Breast epithelium (tissue), 4 donors: ENCODE measurements around the gene TRIM26. TPM values are rescaled to one million over a fixed set of nuclear protein-coding genes. Genes with fewer than 3 reads are reported as not detected.
"Not testable (repeated sequence)": the region's sequence is repeated elsewhere in the genome, so short reads cannot be mapped to it uniquely, and the experiment has no call there.

Experiments
- DNase-seq, 2 donors: peaks; one replicate each; pipeline ENCODE4 v3.0.0-alpha.2; 2019; ENCODE audit warnings: low spot score in 2 of 2
- H3K27ac ChIP-seq, 2 donors: fragments of 200-600 bp; sonication (generic) in 1 of 2; one replicate each; pipeline ENCODE4 v1.5.1; 2016 to 2019; ENCODE audit warnings: mild to moderate bottlenecking in 1 of 2
- H3K27me3 ChIP-seq, 2 donors: fragments of 200-600 bp; sonication (generic) in 1 of 2; one replicate each; pipeline versions ENCODE4 v1.5.1 to v1.6.0; 2017 to 2019; ENCODE audit warnings: control low read depth in 1 of 2, mild to moderate bottlenecking in 1 of 2
- H3K36me3 ChIP-seq: fragments of 200-600 bp; one replicate; pipeline ENCODE4 v1.5.1; 2019
- H3K4me1 ChIP-seq, 2 donors: fragments of 200-600 bp; sonication (generic); one replicate each; pipeline ENCODE4 v1.5.1; 2016 to 2019; ENCODE audit warnings: control low read depth in 1 of 2
- H3K4me3 ChIP-seq, 3 donors: fragments of 200-600 bp; sonication (generic); 1 replicate in 2 of 3; 2 replicates in 1 of 3; pipeline ENCODE4 v1.5.1; 2016 to 2019; ENCODE audit warnings: mild to moderate bottlenecking in 3 of 3, moderate library complexity in 2 of 3
- H3K9me3 ChIP-seq, 2 donors: fragments of 200-600 bp; sonication (generic) in 1 of 2; one replicate each; pipeline ENCODE4 v1.5.1; 2016 to 2019; ENCODE audit warnings: control low read depth in 1 of 2
- CTCF ChIP-seq, 3 donors: fragments of 450-650 bp; IDR thresholded peaks; one replicate each; pipeline ENCODE4 v1.5.1; 2016 to 2017; ENCODE audit warnings: antibody characterized with exemption in 3 of 3, mild to moderate bottlenecking in 3 of 3, moderate library complexity in 3 of 3
- POLR2A ChIP-seq: fragments of 450-650 bp; IDR thresholded peaks from one replicate; pipeline ENCODE4 v1.6.1; 2016; ENCODE audit warnings: antibody characterized with exemption, mild to moderate bottlenecking, moderate library complexity
- POLR2AphosphoS5 ChIP-seq, 3 donors: sonication (generic); formaldehyde crosslinking; IDR thresholded peaks; one replicate each; pipeline ENCODE4 v1.6.1; 2017; ENCODE audit warnings: antibody characterized with exemption in 3 of 3
- intact Hi-C: fragments of 100-400 bp; cut with DNase I; formaldehyde crosslinking; loops from one replicate; pipeline ENCODE4 v1.15.1; 2023; ENCODE audit warnings: low total_unique reads
- total RNA-seq, 3 donors: library from RNA; depleted of rRNA; stranded (reverse); fragments of >200 nt; gene quantifications; one replicate each; pipeline ENCODE4 v1.1.0, GENCODE V29; 2016

TRIM26 gene
- total RNA-seq = 10 to 100 TPM; 31.7 to 66.2 (median 47.5) TPM

- Histone ChIP-seq H3K27ac (peak within 1 kb of the TSS; percentile 97 to 99), H3K4me1 (peaks cover 0 to 14% of the 10 kb centered on the region in 2 donors), H3K4me3 (peak within 1 kb of the TSS; percentile 79 to 94 (median 93)), H3K9me3 (no peaks in the 10 kb centered on the region), H3K27me3 (no peaks in the 10 kb centered on the region), H3K36me3 (no peaks in the 10 kb centered on the region)
- intact Hi-C loops = no loop called here
- TF ChIP-seq POLR2AphosphoS5 (IDR thresholded peaks at IDR 0.05) = peak; percentile 73 to 96 (median 84)
- peak; percentile 97 for TF ChIP-seq POLR2A
- TF ChIP-seq CTCF (IDR thresholded peaks at IDR 0.05) = peak in 1 of 3 donors; percentile 13
- DNase-seq = peak; percentile 99
Measured at GRCh38 chr6:30212865-30213666, at the start of gene TRIM26. TRIM26 (minus strand) TSS chr6:30213406; CDS start chr6:30199103, 14,303 bp downstream.

- Histone ChIP-seq H3K4me1 (peaks cover 0 to 4% of the 10 kb centered on the region in 2 donors), H3K4me3 (peak overlapping the region; percentile 67 to 98 (median 72)), H3K9me3 (no peaks in the 10 kb centered on the region), H3K36me3 (no peaks in the 10 kb centered on the region), H3K27ac (peak overlapping the region; percentile 83 to 94), H3K27me3 (no peaks in the 10 kb centered on the region)
- TF ChIP-seq CTCF (IDR thresholded peaks at IDR 0.05) (no peak), POLR2AphosphoS5 (IDR thresholded peaks at IDR 0.05) (no peak)
- intact Hi-C loops = no loop called here
- peak in 1 of 2 donors; percentile 52 for DNase-seq
Measured at GRCh38 chr6:30260036-30260504, 46.9 kb upstream of the TRIM26 start.

GRCh38 chr6:30259140-30260035 is 46.2 kb upstream of the TRIM26 start:
- Histone ChIP-seq H3K27me3 (no peaks in the 10 kb centered on the region), H3K36me3 (no peaks in the 10 kb centered on the region), H3K4me3 (peak overlapping the region; percentile 67 to 98 (median 72)), H3K9me3 (no peaks in the 10 kb centered on the region), H3K4me1 (peaks cover 0 to 4% of the 10 kb centered on the region in 2 donors), H3K27ac (peak overlapping the region; percentile 83 to 94)
- no peak for TF ChIP-seq POLR2A
- TF ChIP-seq POLR2AphosphoS5 (IDR thresholded peaks at IDR 0.05) = peak in 2 of 3 donors; percentile 10 to 49
- peak in 1 of 3 donors; percentile 25 for TF ChIP-seq CTCF (IDR thresholded peaks at IDR 0.05)
- DNase-seq = peak; percentile 58 to 64
- intact Hi-C loops = no loop called here

- DNase-seq = no peak
- H3K4me1 ChIP-seq = peaks cover 0 to 4% of the 10 kb centered on the region in 2 donors
- intact Hi-C loops = no loop called here
- no peaks in the 10 kb centered on the region for H3K27me3 ChIP-seq
- TF ChIP-seq CTCF (IDR thresholded peaks at IDR 0.05) (no peak), POLR2AphosphoS5 (IDR thresholded peaks at IDR 0.05) (no peak), POLR2A (no peak)
- H3K27ac ChIP-seq = no peak overlapping the region
- H3K4me3 ChIP-seq = no peak overlapping the region
- H3K36me3 ChIP-seq = no peaks in the 10 kb centered on the region
- no peaks in the 10 kb centered on the region for H3K9me3 ChIP-seq
Measured at GRCh38 chr6:30258204-30258603, 45.0 kb upstream of the TRIM26 start.

- H3K9me3 ChIP-seq, DNase-seq, H3K4me3 ChIP-seq, H3K4me1 ChIP-seq, H3K36me3 ChIP-seq, H3K27ac ChIP-seq, H3K27me3 ChIP-seq, intact Hi-C loops: not testable (repeated sequence)
Measured at GRCh38 chr6:30252417-30252816, 39.2 kb upstream of the TRIM26 start.
